Measurements from ENCODE around the gene EDN2. TPM values are rescaled to one million over a fixed set of nuclear protein-coding genes. Genes with fewer than 3 reads are reported as not detected.

The EDN2 gene
- total and polyA plus RNA-seq, 4 donors = 0.17 to 0.66 TPM; not detected in 2

- Histone ChIP-seq H3K9me3 (ENCODE audit: control insufficient read depth, insufficient read depth, low read length) (no peaks in the 10 kb centered on the region), H3K4me3 (ENCODE audit: low read depth, low read length) (no peak overlapping the region), H3K27me3 (ENCODE audit: control insufficient read depth, insufficient read depth, low read length) (no peaks in the 10 kb centered on the region), H3K27ac (ENCODE audit: low read depth, low read length) (no peak overlapping the region), H3K36me3 (ENCODE audit: control insufficient read depth, insufficient read depth, low read length) (no peaks in the 10 kb centered on the region), H3K4me1 (ENCODE audit: control insufficient read depth, insufficient read depth, low read length) (peaks cover 15% of the 10 kb centered on the region)
- DNase-seq (ENCODE audit: low read depth in 4 of 6, low spot score in 6 of 6) = no peak
- 50% methylated on average over 8 of the region's 9 CpGs for WGBS (ENCODE audit: insufficient coverage)
These were observed 37.5 kb downstream of the EDN2 start for GRCh38 chr1:41446851-41447610.

- Histone ChIP-seq H3K9me3 (ENCODE audit: control insufficient read depth, insufficient read depth, low read length) (no peaks in the 10 kb centered on the region), H3K27me3 (ENCODE audit: control insufficient read depth, insufficient read depth, low read length) (no peaks in the 10 kb centered on the region), H3K27ac (ENCODE audit: low read depth, low read length) (no peak overlapping the region), H3K36me3 (ENCODE audit: control insufficient read depth, insufficient read depth, low read length) (no peaks in the 10 kb centered on the region), H3K4me3 (ENCODE audit: low read depth, low read length) (no peak overlapping the region), H3K4me1 (ENCODE audit: control insufficient read depth, insufficient read depth, low read length) (peaks cover 14% of the 10 kb centered on the region)
- no peak for DNase-seq (ENCODE audit: low read depth in 4 of 6, low spot score in 6 of 6)
These were observed 39.7 kb downstream of the EDN2 start for GRCh38 chr1:41444785-41445184.

GRCh38 chr1:41444246-41444645 lies 40.2 kb downstream of the EDN2 start:
- no peaks in the 10 kb centered on the region for H3K36me3 ChIP-seq (ENCODE audit: control insufficient read depth, insufficient read depth, low read length)
- WGBS (ENCODE audit: insufficient coverage) = 41% methylated on average over 3 of the region's 3 CpGs
- H3K4me1 ChIP-seq (ENCODE audit: control insufficient read depth, insufficient read depth, low read length) = peaks cover 9% of the 10 kb centered on the region
- no peaks in the 10 kb centered on the region for H3K27me3 ChIP-seq (ENCODE audit: control insufficient read depth, insufficient read depth, low read length)
- DNase-seq (ENCODE audit: low read depth in 4 of 6, low spot score in 6 of 6) = no peak
- H3K4me3 ChIP-seq (ENCODE audit: low read depth, low read length) = no peak overlapping the region
- no peak overlapping the region for H3K27ac ChIP-seq (ENCODE audit: low read depth, low read length)
- no peaks in the 10 kb centered on the region for H3K9me3 ChIP-seq (ENCODE audit: control insufficient read depth, insufficient read depth, low read length)

- DNase-seq (ENCODE audit: low read depth in 4 of 6, low spot score in 6 of 6) = no peak
- Histone ChIP-seq H3K27ac (ENCODE audit: low read depth, low read length) (no peak overlapping the region), H3K36me3 (ENCODE audit: control insufficient read depth, insufficient read depth, low read length) (no peaks in the 10 kb centered on the region), H3K4me1 (ENCODE audit: control insufficient read depth, insufficient read depth, low read length) (no peaks in the 10 kb centered on the region), H3K9me3 (ENCODE audit: control insufficient read depth, insufficient read depth, low read length) (no peaks in the 10 kb centered on the region), H3K27me3 (ENCODE audit: control insufficient read depth, insufficient read depth, low read length) (no peaks in the 10 kb centered on the region), H3K4me3 (ENCODE audit: low read depth, low read length) (no peak overlapping the region)
- WGBS (ENCODE audit: insufficient coverage) = 71% methylated on average over 7 of the region's 7 CpGs
These were observed 41.7 kb downstream of the EDN2 start for GRCh38 chr1:41442697-41443251.

- no peak overlapping the region for H3K27ac ChIP-seq (ENCODE audit: low read depth, low read length)
- peak in 1 of 6 donors; percentile 74 for DNase-seq (ENCODE audit: low read depth in 4 of 6, low spot score in 6 of 6)
- WGBS (ENCODE audit: insufficient coverage) = 93% methylated on average over 4 of the region's 4 CpGs
- no peak overlapping the region for H3K4me3 ChIP-seq (ENCODE audit: low read depth, low read length)
- H3K36me3 ChIP-seq (ENCODE audit: control insufficient read depth, insufficient read depth, low read length) = no peaks in the 10 kb centered on the region
- no peaks in the 10 kb centered on the region for H3K9me3 ChIP-seq (ENCODE audit: control insufficient read depth, insufficient read depth, low read length)
- peaks cover 4% of the 10 kb centered on the region for H3K4me1 ChIP-seq (ENCODE audit: control insufficient read depth, insufficient read depth, low read length)
- peaks cover 7% of the 10 kb centered on the region for H3K27me3 ChIP-seq (ENCODE audit: control insufficient read depth, insufficient read depth, low read length)
These were observed 44.0 kb downstream of the EDN2 start for GRCh38 chr1:41440321-41441085.

GRCh38 chr1:41439234-41439633 lies 45.2 kb downstream of the EDN2 start:
- Histone ChIP-seq H3K4me3 (ENCODE audit: low read depth, low read length) (no peak overlapping the region), H3K9me3 (ENCODE audit: control insufficient read depth, insufficient read depth, low read length) (no peaks in the 10 kb centered on the region), H3K4me1 (ENCODE audit: control insufficient read depth, insufficient read depth, low read length) (peaks cover 4% of the 10 kb centered on the region), H3K27me3 (ENCODE audit: control insufficient read depth, insufficient read depth, low read length) (peaks cover 14% of the 10 kb centered on the region), H3K27ac (ENCODE audit: low read depth, low read length) (no peak overlapping the region), H3K36me3 (ENCODE audit: control insufficient read depth, insufficient read depth, low read length) (no peaks in the 10 kb centered on the region)
- 56% methylated on average over 4 of the region's 6 CpGs for WGBS (ENCODE audit: insufficient coverage)
- DNase-seq (ENCODE audit: low read depth in 4 of 6, low spot score in 6 of 6) = no peak

- Histone ChIP-seq H3K36me3 (ENCODE audit: control insufficient read depth, insufficient read depth, low read length) (no peaks in the 10 kb centered on the region), H3K9me3 (ENCODE audit: control insufficient read depth, insufficient read depth, low read length) (no peaks in the 10 kb centered on the region), H3K4me3 (ENCODE audit: low read depth, low read length) (no peak overlapping the region), H3K4me1 (ENCODE audit: control insufficient read depth, insufficient read depth, low read length) (peaks cover 4% of the 10 kb centered on the region), H3K27me3 (ENCODE audit: control insufficient read depth, insufficient read depth, low read length) (peaks cover 14% of the 10 kb centered on the region), H3K27ac (ENCODE audit: low read depth, low read length) (no peak overlapping the region)
- WGBS (ENCODE audit: insufficient coverage) = no CpG with 5 or more reads among the region's 1 CpG
- DNase-seq (ENCODE audit: low read depth in 4 of 6, low spot score in 6 of 6) = no peak
These were observed 45.8 kb downstream of the EDN2 start for GRCh38 chr1:41438711-41439110.

GRCh38 chr1:41437011-41437355 lies 47.5 kb downstream of the EDN2 start:
- H3K4me3 ChIP-seq (ENCODE audit: low read depth, low read length) = no peak overlapping the region
- peaks cover 21% of the 10 kb centered on the region for H3K4me1 ChIP-seq (ENCODE audit: control insufficient read depth, insufficient read depth, low read length)
- no peaks in the 10 kb centered on the region for H3K9me3 ChIP-seq (ENCODE audit: control insufficient read depth, insufficient read depth, low read length)
- DNase-seq (ENCODE audit: low read depth in 4 of 6, low spot score in 6 of 6) = no peak
- no peaks in the 10 kb centered on the region for H3K36me3 ChIP-seq (ENCODE audit: control insufficient read depth, insufficient read depth, low read length)
- no peak overlapping the region for H3K27ac ChIP-seq (ENCODE audit: low read depth, low read length)
- H3K27me3 ChIP-seq (ENCODE audit: control insufficient read depth, insufficient read depth, low read length) = peaks cover 14% of the 10 kb centered on the region
- no CpG with 5 or more reads among the region's 3 CpGs for WGBS (ENCODE audit: insufficient coverage)

- no CpG with 5 or more reads among the region's 5 CpGs for WGBS (ENCODE audit: insufficient coverage)
These were observed 48.0 kb downstream of the EDN2 start for GRCh38 chr1:41436281-41437010.

More at GRCh38 chr1:41436281-41437010, 48.0 kb downstream of the EDN2 start:
- no peak for DNase-seq (ENCODE audit: low read depth in 4 of 6, low spot score in 6 of 6)
- H3K9me3 ChIP-seq (ENCODE audit: control insufficient read depth, insufficient read depth, low read length) = no peaks in the 10 kb centered on the region
- H3K27me3 ChIP-seq (ENCODE audit: control insufficient read depth, insufficient read depth, low read length) = peaks cover 14% of the 10 kb centered on the region
- H3K4me3 ChIP-seq (ENCODE audit: low read depth, low read length) = no peak overlapping the region
- H3K4me1 ChIP-seq (ENCODE audit: control insufficient read depth, insufficient read depth, low read length) = peaks cover 26% of the 10 kb centered on the region
- no peak overlapping the region for H3K27ac ChIP-seq (ENCODE audit: low read depth, low read length)
- H3K36me3 ChIP-seq (ENCODE audit: control insufficient read depth, insufficient read depth, low read length) = no peaks in the 10 kb centered on the region

All from spinal cord (tissue), 10 donors.